Cardiac fibroblast (primary cell): ENCODE measurements around the gene PTPN13.
A peak's percentile ranks its signal among the peaks of the same experiment; 100 is the strongest.

ENCODE experiments used
- DNase-seq, 2 donors: peaks; one replicate each; pipeline versions ENCODE4 v3.0.0 to v3.0.0-alpha.2; 2010; ENCODE audit warnings: low read depth in 2 of 2
- H3K4me3 ChIP-seq, 2 donors: replicated peaks in 1 of 2; 1 replicate in 1 of 2; 2 replicates in 1 of 2; pipeline ENCODE4 v1.5.1; 2011; ENCODE audit warnings: low read depth in 2 of 2, low read length in 2 of 2, mild to moderate bottlenecking in 2 of 2, moderate library complexity in 1 of 2
- TF ChIP-seq, protein P1 (sequence below): IDR thresholded peaks from one replicate; pipeline ENCODE4 v1.5.1; 2011; ENCODE audit warnings: low read depth, mild to moderate bottlenecking, low read length, inconsistent platforms

The PTPN13 gene

DNA sequence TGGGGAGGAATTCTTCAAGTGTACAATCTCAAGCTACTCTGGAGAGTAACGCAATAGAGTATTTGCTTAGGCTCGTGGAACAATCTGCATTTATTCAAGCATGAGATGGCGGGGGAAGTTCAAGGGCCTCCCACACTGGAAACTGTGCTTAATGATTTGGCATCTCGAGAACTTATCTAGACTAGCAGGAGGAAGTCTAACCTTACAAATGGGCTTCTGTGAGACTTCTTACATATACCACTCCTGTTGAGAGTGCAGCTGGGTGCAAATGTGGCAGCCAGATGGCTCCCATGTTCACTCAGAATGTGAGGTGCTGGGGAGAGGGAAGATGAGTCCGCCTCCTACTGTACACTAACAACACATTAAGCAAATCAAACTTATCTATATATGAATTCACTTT, 29.3 kb upstream of the PTPN13 start:
- no peak overlapping the region for H3K4me3 ChIP-seq
- DNase-seq = no peak
- TF ChIP-seq, protein P1, sequence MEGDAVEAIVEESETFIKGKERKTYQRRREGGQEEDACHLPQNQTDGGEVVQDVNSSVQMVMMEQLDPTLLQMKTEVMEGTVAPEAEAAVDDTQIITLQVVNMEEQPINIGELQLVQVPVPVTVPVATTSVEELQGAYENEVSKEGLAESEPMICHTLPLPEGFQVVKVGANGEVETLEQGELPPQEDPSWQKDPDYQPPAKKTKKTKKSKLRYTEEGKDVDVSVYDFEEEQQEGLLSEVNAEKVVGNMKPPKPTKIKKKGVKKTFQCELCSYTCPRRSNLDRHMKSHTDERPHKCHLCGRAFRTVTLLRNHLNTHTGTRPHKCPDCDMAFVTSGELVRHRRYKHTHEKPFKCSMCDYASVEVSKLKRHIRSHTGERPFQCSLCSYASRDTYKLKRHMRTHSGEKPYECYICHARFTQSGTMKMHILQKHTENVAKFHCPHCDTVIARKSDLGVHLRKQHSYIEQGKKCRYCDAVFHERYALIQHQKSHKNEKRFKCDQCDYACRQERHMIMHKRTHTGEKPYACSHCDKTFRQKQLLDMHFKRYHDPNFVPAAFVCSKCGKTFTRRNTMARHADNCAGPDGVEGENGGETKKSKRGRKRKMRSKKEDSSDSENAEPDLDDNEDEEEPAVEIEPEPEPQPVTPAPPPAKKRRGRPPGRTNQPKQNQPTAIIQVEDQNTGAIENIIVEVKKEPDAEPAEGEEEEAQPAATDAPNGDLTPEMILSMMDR = no peak

DNA sequence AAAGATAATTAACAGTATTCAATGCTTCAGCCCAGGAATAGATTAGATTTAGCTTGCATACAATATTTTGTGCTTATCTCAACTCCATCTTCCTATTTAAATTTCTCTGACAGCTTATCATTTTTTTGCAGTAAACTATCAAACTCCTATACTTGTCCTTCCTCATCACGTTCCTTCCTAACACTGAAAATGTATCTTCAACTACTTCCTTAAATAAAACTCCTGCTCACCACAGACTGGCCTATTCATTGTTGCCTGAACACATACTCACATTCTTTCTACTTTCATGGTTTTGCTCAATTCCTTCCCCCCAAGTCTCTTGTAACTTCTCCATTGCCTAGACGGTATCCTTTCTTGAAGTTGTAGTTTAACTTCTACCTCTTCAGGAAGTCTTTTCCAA, 28.5 kb upstream of the PTPN13 start:
- H3K4me3 ChIP-seq = no peak overlapping the region
- TF ChIP-seq, protein P1 = no peak
- DNase-seq = no peak

DNA sequence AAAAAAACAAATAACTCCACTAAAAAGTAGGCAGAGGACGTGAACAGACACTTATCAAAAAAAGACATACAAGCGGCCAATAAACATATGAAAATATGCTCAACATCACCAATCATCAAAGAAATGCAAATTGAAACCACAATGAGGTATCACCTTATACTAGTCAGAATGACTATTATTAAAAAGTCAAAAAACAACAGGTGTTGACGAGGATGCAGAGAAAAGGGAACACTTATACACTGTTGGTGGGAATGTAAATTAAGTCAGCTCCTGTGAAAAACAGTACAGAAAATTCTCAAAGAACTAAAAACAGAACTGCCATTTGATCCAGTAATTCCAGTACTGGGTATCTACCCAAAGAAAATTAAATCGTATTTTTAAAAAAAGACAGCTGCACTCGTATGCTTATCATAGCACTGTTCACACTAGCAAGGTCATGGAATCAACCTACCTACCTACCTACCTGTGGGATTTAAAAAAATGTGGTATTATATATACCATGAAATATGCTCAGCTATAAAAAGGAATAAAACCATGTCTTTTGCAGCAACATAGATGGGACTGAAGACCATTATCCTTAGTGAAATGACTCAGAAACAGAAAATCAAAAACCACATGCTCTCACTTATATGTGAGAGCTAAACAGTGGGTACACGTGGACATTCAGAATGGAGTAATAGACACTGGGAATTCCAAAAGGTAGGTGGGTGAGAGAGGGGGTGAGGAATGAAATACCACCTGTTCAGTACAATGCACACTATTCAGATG, 24.8 kb upstream of the PTPN13 start:
- DNase-seq = no peak
- no peak overlapping the region for H3K4me3 ChIP-seq
- TF ChIP-seq, protein P1 = no peak

DNA sequence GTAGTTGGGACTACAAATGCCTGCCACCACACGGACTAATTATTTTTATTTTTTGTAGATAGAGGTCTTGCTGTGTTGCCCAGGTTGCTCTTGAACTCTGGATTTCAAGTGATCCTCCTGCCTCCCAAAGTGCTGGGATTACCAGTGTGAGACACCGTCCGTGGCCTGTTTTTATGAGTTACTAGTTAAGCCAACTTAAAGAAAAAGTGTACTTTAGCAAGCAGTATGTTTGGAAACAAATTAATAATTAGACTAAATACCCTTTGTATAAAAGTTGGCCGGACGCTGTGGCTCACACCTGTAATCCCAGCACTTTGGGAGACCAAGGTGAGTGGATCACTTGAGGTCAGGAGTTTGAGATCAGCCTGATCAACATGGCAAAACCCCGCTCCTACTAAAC, 14.2 kb upstream of the PTPN13 start:
- TF ChIP-seq, protein P1 = no peak
- DNase-seq = no peak
- H3K4me3 ChIP-seq = no peak overlapping the region

DNA sequence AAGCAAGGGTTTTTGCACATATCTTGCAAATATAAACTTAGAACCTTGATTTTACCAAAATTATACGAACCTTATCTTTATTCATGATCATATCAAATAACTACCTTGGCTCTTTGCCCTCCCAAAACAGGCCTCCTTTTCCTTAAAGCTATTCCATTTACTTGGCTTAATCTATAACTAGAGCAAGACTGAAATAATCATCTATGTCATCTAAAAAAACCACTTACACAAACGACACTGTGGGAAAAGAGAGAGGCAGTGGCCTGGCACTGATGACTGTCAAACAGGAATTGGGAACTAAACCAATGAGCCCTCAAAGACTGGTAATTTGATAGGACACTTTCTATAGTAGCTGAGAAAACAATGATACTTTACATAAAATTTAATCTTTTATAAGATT, 11.7 kb upstream of the PTPN13 start:
- TF ChIP-seq, protein P1 = no peak
- H3K4me3 ChIP-seq = peak overlapping the region in 1 of 2 donors; percentile 4
- DNase-seq = peak in 1 of 2 donors; percentile 12

DNA sequence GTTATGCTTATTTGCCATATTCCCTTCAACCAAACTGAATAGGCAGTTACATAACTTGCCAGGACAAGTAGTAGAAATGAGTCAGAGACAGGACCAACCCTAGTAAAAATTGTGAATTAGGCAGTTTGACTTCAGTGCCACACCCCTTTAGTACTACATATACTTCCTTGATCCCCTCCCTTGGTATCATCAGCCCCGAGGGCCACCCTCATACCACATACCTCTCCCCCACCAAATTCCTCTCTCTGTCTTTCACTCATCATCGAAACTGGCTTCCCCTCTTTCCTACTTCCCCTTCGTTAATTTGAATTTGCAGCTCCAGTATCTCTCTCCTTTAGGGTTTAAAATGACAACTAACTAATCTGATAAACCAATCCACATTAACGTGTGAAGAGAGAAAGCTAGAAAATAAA, 7.9 kb upstream of the PTPN13 start:
- peak in 1 of 2 donors; percentile 50 for DNase-seq
- TF ChIP-seq, protein P1 = no peak
- H3K4me3 ChIP-seq = no peak overlapping the region
